ENCODE results near the gene KRTAP13-4. TPM values are rescaled to one million over a fixed set of nuclear protein-coding genes. Genes with fewer than 3 reads are reported as not detected.
A peak's percentile ranks its signal among the peaks of the same experiment; 100 is the strongest.

KRTAP13-4 gene
- total RNA-seq, 2 donors from 2014 or later, result not detected

GRCh38 chr21:30463713-30464112, 33.7 kb downstream of the KRTAP13-4 start:
- Histone ChIP-seq H3K9me3 (no peaks in the 10 kb centered on the region), H3K4me3 (no peak overlapping the region), H3K27ac (no peak overlapping the region), H3K27me3 (replicated peaks; ENCODE audit: insufficient read depth) (no peaks in the 10 kb centered on the region), H3K36me3 (no peaks in the 10 kb centered on the region), H3K4me1 (ENCODE audit: control insufficient read depth in 1 of 2, low read depth in 2 of 2) (no peaks in the 10 kb centered on the region)
- ATAC-seq (ENCODE audit: insufficient number of reproducible peaks, low FRiP score, low read depth), result no peak
- peak; percentile 20 for TF ChIP-seq CTCF (IDR thresholded peaks at IDR 0.05)
- DNase-seq (ENCODE audit: low spot score), result no peak

GRCh38 chr21:30468900-30469714, 39.1 kb downstream of the KRTAP13-4 start:
- no peaks in the 10 kb centered on the region for H3K36me3 ChIP-seq
- H3K27me3 ChIP-seq (replicated peaks; ENCODE audit: insufficient read depth), result no peaks in the 10 kb centered on the region
- no peak for TF ChIP-seq CTCF (IDR thresholded peaks at IDR 0.05)
- no peaks in the 10 kb centered on the region for H3K9me3 ChIP-seq
- ATAC-seq (ENCODE audit: insufficient number of reproducible peaks, low FRiP score, low read depth), result no peak
- no peaks in the 10 kb centered on the region for H3K4me1 ChIP-seq (ENCODE audit: control insufficient read depth in 1 of 2, low read depth in 2 of 2)
- no peak overlapping the region for H3K4me3 ChIP-seq
- DNase-seq (ENCODE audit: low spot score), result no peak
- H3K27ac ChIP-seq, result no peak overlapping the region

GRCh38 chr21:30478004-30478403, 48.0 kb downstream of the KRTAP13-4 start:
- Histone ChIP-seq H3K9me3 (no peaks in the 10 kb centered on the region), H3K27ac (no peak overlapping the region), H3K27me3 (replicated peaks; ENCODE audit: insufficient read depth) (no peaks in the 10 kb centered on the region), H3K4me1 (ENCODE audit: control insufficient read depth in 1 of 2, low read depth in 2 of 2) (no peaks in the 10 kb centered on the region), H3K4me3 (no peak overlapping the region), H3K36me3 (no peaks in the 10 kb centered on the region)
- no peak for TF ChIP-seq CTCF (IDR thresholded peaks at IDR 0.05)
- ATAC-seq (ENCODE audit: insufficient number of reproducible peaks, low FRiP score, low read depth) (no peak), DNase-seq (ENCODE audit: low spot score) (no peak)

DNA sequence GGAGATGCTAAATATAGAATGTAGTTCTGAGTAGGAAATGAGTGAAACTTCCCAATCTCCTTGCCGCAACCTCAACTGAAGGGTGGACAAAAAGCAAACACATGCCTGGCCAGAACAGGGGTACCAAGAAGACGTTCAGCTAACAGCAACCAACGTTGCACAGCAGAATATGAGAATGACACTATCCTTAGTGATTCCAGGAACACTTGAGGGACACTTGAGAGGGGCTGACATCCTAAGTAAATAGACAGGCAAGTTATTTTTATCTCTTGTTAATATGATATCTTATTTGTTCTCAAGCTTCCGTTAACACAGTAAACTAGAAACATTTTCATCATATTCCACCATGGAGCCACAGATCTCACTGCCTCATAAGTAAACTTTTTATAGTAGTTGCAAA, 49.2 kb downstream of the KRTAP13-4 start:
- no peak for TF ChIP-seq CTCF (IDR thresholded peaks at IDR 0.05)
- no peaks in the 10 kb centered on the region for H3K27me3 ChIP-seq (replicated peaks; ENCODE audit: insufficient read depth)
- ATAC-seq (ENCODE audit: insufficient number of reproducible peaks, low FRiP score, low read depth) (no peak), DNase-seq (ENCODE audit: low spot score) (no peak)
- H3K4me3 ChIP-seq, result no peak overlapping the region
- H3K9me3 ChIP-seq, result no peaks in the 10 kb centered on the region
- H3K36me3 ChIP-seq, result no peaks in the 10 kb centered on the region
- H3K27ac ChIP-seq, result no peak overlapping the region
- H3K4me1 ChIP-seq (ENCODE audit: control insufficient read depth in 1 of 2, low read depth in 2 of 2), result no peaks in the 10 kb centered on the region

- ATAC-seq (ENCODE audit: insufficient number of reproducible peaks, low FRiP score, low read depth) (no peak), DNase-seq (ENCODE audit: low spot score) (no peak)
- Histone ChIP-seq H3K27me3 (replicated peaks; ENCODE audit: insufficient read depth) (no peaks in the 10 kb centered on the region), H3K36me3 (no peaks in the 10 kb centered on the region), H3K9me3 (no peaks in the 10 kb centered on the region), H3K4me1 (ENCODE audit: control insufficient read depth in 1 of 2, low read depth in 2 of 2) (no peaks in the 10 kb centered on the region), H3K27ac (no peak within 1 kb of the TSS), H3K4me3 (no peak within 1 kb of the TSS)
- TF ChIP-seq CTCF (IDR thresholded peaks at IDR 0.05), result no peak
Observed at GRCh38 chr21:30480145-30480544, 50.1 kb downstream of the KRTAP13-4 start, which contains the start of gene KRTAP19-1. TSS of gene KRTAP19-1 (minus strand) at chr21:30480367. CDS start at chr21:30480317, 50 bp downstream.

Other genes with a start within 250 kb of the KRTAP13-4 start
- not detected for gene CLDN8, start 214.1 kb upstream of the KRTAP13-4 start, total RNA-seq
- not detected for gene KRTAP24-1, start 147.3 kb upstream of the KRTAP13-4 start, total RNA-seq
- gene KRTAP25-1, start 140.7 kb upstream of the KRTAP13-4 start, total RNA-seq, result not detected
- not detected for gene KRTAP26-1, start 109.9 kb upstream of the KRTAP13-4 start, total RNA-seq
- gene KRTAP27-1, start 92.5 kb upstream of the KRTAP13-4 start, total RNA-seq, result not detected
- gene KRTAP23-1, start 81.6 kb upstream of the KRTAP13-4 start, total RNA-seq, result not detected
- not detected for gene KRTAP13-2, start 57.9 kb upstream of the KRTAP13-4 start, total RNA-seq
- not detected for gene KRTAP13-1, start 34.2 kb upstream of the KRTAP13-4 start, total RNA-seq
- gene KRTAP13-3, start 4.3 kb upstream of the KRTAP13-4 start, total RNA-seq, result not detected
- not detected for gene KRTAP15-1, start 10.1 kb downstream of the KRTAP13-4 start, total RNA-seq
- not detected for gene KRTAP19-1, start 50.1 kb downstream of the KRTAP13-4 start, total RNA-seq
- not detected for gene KRTAP19-2, start 57.2 kb downstream of the KRTAP13-4 start, total RNA-seq
- not detected for gene KRTAP19-3, start 61.8 kb downstream of the KRTAP13-4 start, total RNA-seq
- gene KRTAP19-4, start 66.9 kb downstream of the KRTAP13-4 start, total RNA-seq, result not detected
- gene KRTAP19-5, start 71.9 kb downstream of the KRTAP13-4 start, total RNA-seq, result not detected
- not detected for gene KRTAP19-6, start 111.6 kb downstream of the KRTAP13-4 start, total RNA-seq
- gene KRTAP19-7, start 131.1 kb downstream of the KRTAP13-4 start, total RNA-seq, result not detected
- gene KRTAP22-2, start 160.2 kb downstream of the KRTAP13-4 start, total RNA-seq, result not detected
- not detected for gene KRTAP6-3, start 162.2 kb downstream of the KRTAP13-4 start, total RNA-seq
- gene KRTAP6-2, start 168.7 kb downstream of the KRTAP13-4 start, total RNA-seq, result not detected
- not detected for gene KRTAP22-1, start 170.9 kb downstream of the KRTAP13-4 start, total RNA-seq
- not detected for gene KRTAP6-1, start 183.7 kb downstream of the KRTAP13-4 start, total RNA-seq
- not detected for gene KRTAP20-1, start 186.2 kb downstream of the KRTAP13-4 start, total RNA-seq
- not detected for gene KRTAP20-4, start 190.4 kb downstream of the KRTAP13-4 start, total RNA-seq
- gene KRTAP20-2, start 205.0 kb downstream of the KRTAP13-4 start, total RNA-seq, result not detected
- gene KRTAP20-3, start 212.6 kb downstream of the KRTAP13-4 start, total RNA-seq, result not detected